GM18868 (cell line): ENCODE results near the gene OR4D5.
A peak's percentile ranks its signal among the peaks of the same experiment; 100 is the strongest.

ENCODE experiments used
- ATAC-seq: cut with Tn5 transposase; IDR thresholded peaks from one replicate; pipeline ENCODE4 v1.9.1; 2021; ENCODE audit warnings: mild to moderate bottlenecking, moderate library complexity; ENCODE audit not compliant: unreplicated experiment

The OR4D5 gene

GRCh38 chr11:123939317-123939716 is at the start of gene OR4D5:
OR4D5 (plus strand) TSS chr11:123939617; CDS start chr11:123939617, 0 bp downstream.
- ATAC-seq: no peak

GRCh38 chr11:123892031-123892430 is 47.4 kb upstream of the OR4D5 start:
- ATAC-seq: no peak

- ATAC-seq: no peak
Measured at GRCh38 chr11:123899792-123900191, 39.6 kb upstream of the OR4D5 start.

- ATAC-seq: no peak
Measured at GRCh38 chr11:123901867-123902266, 37.5 kb upstream of the OR4D5 start, which contains the start of gene OR8D4. OR8D4 (plus strand) TSS chr11:123902167; CDS start chr11:123906432, 4,265 bp downstream.

- peak; percentile 90 for ATAC-seq
Measured at GRCh38 chr11:123903932-123904331, 35.5 kb upstream of the OR4D5 start.

- no peak for ATAC-seq
Measured at GRCh38 chr11:123904932-123905331, 34.5 kb upstream of the OR4D5 start.

GRCh38 chr11:123905826-123906225 is 33.6 kb upstream of the OR4D5 start:
- no peak for ATAC-seq

- ATAC-seq: no peak
Measured at GRCh38 chr11:123920943-123921342, 18.5 kb upstream of the OR4D5 start.

GRCh38 chr11:123924027-123924426 is 15.4 kb upstream of the OR4D5 start:
- peak; percentile 41 for ATAC-seq

- ATAC-seq: no peak
Measured at GRCh38 chr11:123942413-123942812, 3.0 kb downstream of the OR4D5 start.

- no peak for ATAC-seq
Measured at GRCh38 chr11:123943738-123944137, 4.3 kb downstream of the OR4D5 start, which contains the start of gene OR6T1. OR6T1 (minus strand) TSS chr11:123943838; CDS start chr11:123943838, 0 bp downstream.

GRCh38 chr11:123945132-123945531 is 5.7 kb downstream of the OR4D5 start:
- ATAC-seq: no peak

- ATAC-seq: no peak
Measured at GRCh38 chr11:123956752-123957151, 17.3 kb downstream of the OR4D5 start.

GRCh38 chr11:123973816-123974215 is 34.4 kb downstream of the OR4D5 start:
- no peak for ATAC-seq

- no peak for ATAC-seq
Measured at GRCh38 chr11:123976770-123977560, 37.5 kb downstream of the OR4D5 start.

GRCh38 chr11:123977731-123978347 is 38.4 kb downstream of the OR4D5 start, which contains the start of gene OR10S1:
OR10S1 (minus strand) TSS chr11:123977781; CDS start chr11:123977664, 117 bp downstream.
- no peak for ATAC-seq

GRCh38 chr11:123979311-123979710 is 39.9 kb downstream of the OR4D5 start:
- ATAC-seq: no peak
